ENCODE data around the gene TMUB1.

The TMUB1 gene

GRCh38 chr7:151076863-151077704 lies 6.2 kb downstream of the TMUB1 start:
- Histone ChIP-seq H3K79me2 (ENCODE audit: control insufficient read depth, low read length) (peaks cover 40% of the 10 kb centered on the region), H3K27ac (ENCODE audit: low read depth, low read length) (no peak overlapping the region), H3K4me3 (ENCODE audit: low read length) (no peak overlapping the region), H3F3A (ENCODE audit: control insufficient read depth, insufficient read depth) (peaks cover 6% of the 10 kb centered on the region), H3K4me1 (ENCODE audit: control insufficient read depth, low read length) (peaks cover 30% of the 10 kb centered on the region), H3K9me3 (ENCODE audit: control insufficient read depth, insufficient read depth, low read length) (no peaks in the 10 kb centered on the region), H3K27me3 (ENCODE audit: control insufficient read depth, low read length) (no peaks in the 10 kb centered on the region), H4K20me1 (ENCODE audit: control insufficient read depth, insufficient read depth, low read depth, low read length) (0 out of 2 replicates have a peak, but pooled peaks cover 4% of the 10 kb centered on the region), H3K36me3 (ENCODE audit: control insufficient read depth, low read length) (peaks cover 79% of the 10 kb centered on the region), H3K9me2 (replicated peaks; ENCODE audit: control insufficient read depth, low read length) (no peaks in the 10 kb centered on the region), H3K4me2 (ENCODE audit: low read length) (no peak overlapping the region)
- TF ChIP-seq CTCF (IDR thresholded peaks at IDR 0.05; ENCODE audit: low read depth, low read length, poor library complexity, severe bottlenecking): no peak
- TF ChIP-seq EZH2phosphoT487 (IDR thresholded peaks at IDR 0.05; ENCODE audit: borderline replicate concordance, low read length): no peak

- Histone ChIP-seq H3F3A (ENCODE audit: control insufficient read depth, insufficient read depth) (peaks cover 6% of the 10 kb centered on the region), H4K20me1 (ENCODE audit: control insufficient read depth, insufficient read depth, low read depth, low read length) (0 out of 2 replicates have a peak, but pooled peaks cover 4% of the 10 kb centered on the region), H3K4me1 (ENCODE audit: control insufficient read depth, low read length) (peaks cover 19% of the 10 kb centered on the region), H3K9me2 (replicated peaks; ENCODE audit: control insufficient read depth, low read length) (no peaks in the 10 kb centered on the region), H3K4me2 (ENCODE audit: low read length) (no peak overlapping the region), H3K36me3 (ENCODE audit: control insufficient read depth, low read length) (peaks cover 81% of the 10 kb centered on the region), H3K27ac (ENCODE audit: low read depth, low read length) (no peak overlapping the region), H3K4me3 (ENCODE audit: low read length) (no peak overlapping the region), H3K27me3 (ENCODE audit: control insufficient read depth, low read length) (no peaks in the 10 kb centered on the region), H3K9me3 (ENCODE audit: control insufficient read depth, insufficient read depth, low read length) (no peaks in the 10 kb centered on the region), H3K79me2 (ENCODE audit: control insufficient read depth, low read length) (peaks cover 29% of the 10 kb centered on the region)
- TF ChIP-seq CTCF (IDR thresholded peaks at IDR 0.05; ENCODE audit: low read depth, low read length, poor library complexity, severe bottlenecking) (no peak), EZH2phosphoT487 (IDR thresholded peaks at IDR 0.05; ENCODE audit: borderline replicate concordance, low read length) (no peak)
These were observed 7.3 kb downstream of the TMUB1 start for GRCh38 chr7:151075978-151076426.

GRCh38 chr7:151075662-151075971 lies 7.7 kb downstream of the TMUB1 start:
- Histone ChIP-seq H3F3A (ENCODE audit: control insufficient read depth, insufficient read depth) (peaks cover 6% of the 10 kb centered on the region), H3K4me1 (ENCODE audit: control insufficient read depth, low read length) (peaks cover 16% of the 10 kb centered on the region), H3K36me3 (ENCODE audit: control insufficient read depth, low read length) (peaks cover 84% of the 10 kb centered on the region), H3K4me3 (ENCODE audit: low read length) (no peak overlapping the region), H3K79me2 (ENCODE audit: control insufficient read depth, low read length) (peaks cover 27% of the 10 kb centered on the region), H3K27me3 (ENCODE audit: control insufficient read depth, low read length) (no peaks in the 10 kb centered on the region), H3K9me2 (replicated peaks; ENCODE audit: control insufficient read depth, low read length) (no peaks in the 10 kb centered on the region), H3K9me3 (ENCODE audit: control insufficient read depth, insufficient read depth, low read length) (no peaks in the 10 kb centered on the region), H4K20me1 (ENCODE audit: control insufficient read depth, insufficient read depth, low read depth, low read length) (0 out of 2 replicates have a peak, but pooled peaks cover 4% of the 10 kb centered on the region), H3K4me2 (ENCODE audit: low read length) (no peak overlapping the region), H3K27ac (ENCODE audit: low read depth, low read length) (no peak overlapping the region)
- no peak for TF ChIP-seq EZH2phosphoT487 (IDR thresholded peaks at IDR 0.05; ENCODE audit: borderline replicate concordance, low read length)

All from DOHH2 (cell line).